Measurements from ENCODE around the gene TAF11L5. TPM values are rescaled to one million over a fixed set of nuclear protein-coding genes. Genes with fewer than 3 reads are reported as not detected.
"Not testable (repeated sequence)": the region's sequence is repeated elsewhere in the genome, so short reads cannot be mapped to it uniquely, and the experiment has no call there.

Gene TAF11L5
- total RNA-seq = not detected in 2 replicates

DNA sequence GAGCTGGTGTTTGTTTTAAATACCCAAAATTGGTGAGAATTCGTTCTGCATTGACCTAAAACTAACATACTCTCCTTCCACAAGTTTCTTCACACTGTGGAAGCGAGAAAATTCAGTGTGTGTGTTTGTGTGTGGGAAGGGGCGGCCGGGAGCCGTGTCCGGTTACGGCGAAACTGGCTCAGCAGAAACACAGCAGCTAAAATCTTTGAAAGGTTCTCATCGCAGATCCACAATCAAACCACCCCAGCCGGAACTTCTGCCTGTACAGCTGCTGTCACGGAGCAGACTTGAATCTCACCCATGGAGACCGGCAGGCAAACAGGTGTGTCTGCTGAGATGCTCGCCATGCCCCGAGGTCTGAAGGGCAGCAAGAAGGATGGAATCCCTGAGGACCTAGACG is at the start of gene TAF11L5:
Gene TAF11L5, plus strand, starts transcription at position 301 of the 400 bp plus-strand sequence.
- intact Hi-C loops (cut with micrococcal nuclease) = not testable (repeated sequence)

DNA sequence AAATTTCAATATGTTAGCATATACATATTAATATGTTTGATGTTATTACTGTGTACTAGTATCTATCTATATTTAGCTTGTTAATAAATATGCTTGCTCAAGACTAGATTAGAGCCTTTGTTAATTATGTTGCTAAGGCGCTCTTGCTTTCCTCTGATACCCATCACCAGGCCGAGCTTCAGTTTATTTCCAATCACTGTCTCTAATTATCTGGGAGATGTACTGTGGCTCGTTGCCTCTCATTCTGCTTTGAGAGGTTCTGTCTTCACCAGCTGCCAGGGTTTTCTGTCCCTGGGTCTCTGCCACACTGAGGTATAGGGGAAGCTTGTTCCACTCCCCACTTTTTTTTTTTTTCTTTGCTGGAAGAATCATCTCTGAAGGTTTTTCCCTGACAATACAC is 48.0 kb upstream of the TAF11L5 start:
- intact Hi-C loops (cut with micrococcal nuclease) = no loop called here

GRCh38 chr5:17477573-17478265 is 47.3 kb upstream of the TAF11L5 start:
- intact Hi-C loops (cut with micrococcal nuclease) = no loop called here

GRCh38 chr5:17481378-17481777 is 43.7 kb upstream of the TAF11L5 start:
- intact Hi-C loops (cut with micrococcal nuclease) = no loop called here

DNA sequence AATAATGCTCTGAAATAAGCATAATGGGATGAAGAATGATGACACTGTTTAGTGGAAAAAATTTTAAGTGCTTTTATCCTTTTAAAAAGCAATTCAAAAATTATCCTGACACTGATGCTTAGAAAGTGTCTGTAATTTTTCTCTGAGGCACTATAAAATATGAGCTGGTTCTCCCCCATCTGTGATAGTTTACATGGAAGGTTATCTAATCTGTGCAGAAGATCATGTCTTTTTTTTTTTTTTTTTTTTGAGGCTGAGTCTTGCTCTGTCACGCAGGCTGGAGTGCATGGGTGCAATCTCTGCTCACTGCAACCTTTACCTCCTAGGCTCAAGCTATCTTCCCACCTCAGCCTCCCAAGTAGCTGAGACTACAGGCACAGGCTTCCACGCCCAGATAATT is 42.2 kb upstream of the TAF11L5 start:
- intact Hi-C loops (cut with micrococcal nuclease) = no loop called here

GRCh38 chr5:17486464-17487173 is 38.4 kb upstream of the TAF11L5 start:
- intact Hi-C loops (cut with micrococcal nuclease) = not testable (repeated sequence)

DNA sequence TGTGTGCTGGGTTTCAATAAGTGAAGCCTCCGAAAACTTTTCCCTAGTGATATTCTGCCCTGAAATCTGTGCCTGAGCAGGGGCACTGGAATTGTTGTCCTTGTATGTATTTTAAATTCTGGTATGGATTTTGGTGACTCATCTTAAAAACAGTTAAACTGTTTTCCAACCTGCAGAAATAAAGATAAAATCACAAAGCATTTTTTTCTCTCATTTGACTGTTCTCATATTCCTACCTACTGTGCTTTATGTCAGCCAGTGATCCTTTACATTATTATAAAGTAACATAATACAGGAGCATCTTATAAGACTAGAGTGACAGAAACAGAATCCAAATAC is 37.9 kb upstream of the TAF11L5 start:
- intact Hi-C loops (cut with micrococcal nuclease) = no loop called here

DNA sequence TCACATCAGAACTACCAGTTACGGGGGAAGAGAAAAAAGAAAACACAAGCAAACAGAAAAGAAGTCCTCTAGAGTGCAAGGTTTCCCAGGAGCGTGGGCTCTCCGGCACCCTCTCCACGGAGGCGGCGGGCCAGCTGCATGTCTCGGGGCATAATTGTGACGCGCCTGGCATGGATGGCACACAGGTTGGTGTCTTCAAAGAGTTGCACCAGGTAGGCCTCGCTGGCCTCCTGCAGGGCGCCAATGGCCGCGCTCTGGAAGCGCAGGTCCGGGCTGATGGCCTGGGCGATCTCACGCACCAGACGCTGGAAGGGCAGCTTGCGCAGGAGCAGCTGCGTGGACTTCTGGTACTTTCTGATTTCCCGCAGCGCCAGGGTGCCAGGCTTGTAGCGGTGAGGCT is 33.8 kb upstream of the TAF11L5 start:
- intact Hi-C loops (cut with micrococcal nuclease) = not testable (repeated sequence)

GRCh38 chr5:17492770-17493169 is 32.3 kb upstream of the TAF11L5 start:
- intact Hi-C loops (cut with micrococcal nuclease) = no loop called here

DNA sequence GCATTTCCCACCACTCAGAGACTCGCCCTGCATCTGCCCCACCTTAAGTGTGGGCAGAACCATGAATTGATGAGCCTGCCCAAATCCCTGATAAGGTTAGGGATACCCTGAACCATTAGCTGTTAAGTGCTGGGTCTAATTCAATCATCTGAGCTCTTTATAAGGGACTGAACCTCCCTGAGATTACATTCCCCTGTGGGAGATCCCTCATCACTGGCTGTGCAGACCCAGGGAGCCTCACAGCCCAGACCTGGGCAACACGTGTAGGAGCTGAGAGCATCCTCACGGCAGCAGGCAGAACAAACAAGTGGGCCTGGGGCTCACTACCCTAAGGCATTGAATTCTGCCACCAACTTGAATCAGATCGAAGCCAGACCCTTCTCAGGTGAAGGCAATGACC is 27.6 kb upstream of the TAF11L5 start:
- intact Hi-C loops (cut with micrococcal nuclease) = no loop called here

GRCh38 chr5:17497931-17498330 is 27.1 kb upstream of the TAF11L5 start, which contains the start of gene TAF11L2:
TAF11L2 (plus strand) TSS chr5:17498231.
- intact Hi-C loops (cut with micrococcal nuclease) = not testable (repeated sequence)

- intact Hi-C loops (cut with micrococcal nuclease) = no loop called here
Measured at GRCh38 chr5:17511775-17512325, 13.2 kb upstream of the TAF11L5 start.

GRCh38 chr5:17517526-17517925 is 7.5 kb upstream of the TAF11L5 start:
- intact Hi-C loops (cut with micrococcal nuclease) = not testable (repeated sequence)

DNA sequence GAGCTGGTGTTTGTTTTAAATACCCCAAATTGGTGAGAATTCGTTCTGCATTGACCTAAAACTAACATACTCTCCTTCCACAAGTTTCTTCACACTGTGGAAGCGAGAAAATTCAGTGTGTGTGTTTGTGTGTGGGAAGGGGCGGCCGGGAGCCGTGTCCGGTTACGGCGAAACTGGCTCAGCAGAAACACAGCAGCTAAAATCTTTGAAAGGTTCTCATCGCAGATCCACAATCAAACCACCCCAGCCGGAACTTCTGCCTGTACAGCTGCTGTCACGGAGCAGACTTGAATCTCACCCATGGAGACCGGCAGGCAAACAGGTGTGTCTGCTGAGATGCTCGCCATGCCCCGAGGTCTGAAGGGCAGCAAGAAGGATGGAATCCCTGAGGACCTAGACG is 7.0 kb upstream of the TAF11L5 start, which contains the start of gene TAF11L3:
Gene TAF11L3, plus strand, starts transcription at position 301 of the 400 bp plus-strand sequence.
- intact Hi-C loops (cut with micrococcal nuclease) = not testable (repeated sequence)

- intact Hi-C loops (cut with micrococcal nuclease) = not testable (repeated sequence)
Measured at GRCh38 chr5:17519508-17519907, 5.5 kb upstream of the TAF11L5 start.

- intact Hi-C loops (cut with micrococcal nuclease) = not testable (repeated sequence)
Measured at GRCh38 chr5:17521501-17521900, 3.5 kb upstream of the TAF11L5 start, which contains the start of gene TAF11L4. TAF11L4 (plus strand) TSS chr5:17521801.

DNA sequence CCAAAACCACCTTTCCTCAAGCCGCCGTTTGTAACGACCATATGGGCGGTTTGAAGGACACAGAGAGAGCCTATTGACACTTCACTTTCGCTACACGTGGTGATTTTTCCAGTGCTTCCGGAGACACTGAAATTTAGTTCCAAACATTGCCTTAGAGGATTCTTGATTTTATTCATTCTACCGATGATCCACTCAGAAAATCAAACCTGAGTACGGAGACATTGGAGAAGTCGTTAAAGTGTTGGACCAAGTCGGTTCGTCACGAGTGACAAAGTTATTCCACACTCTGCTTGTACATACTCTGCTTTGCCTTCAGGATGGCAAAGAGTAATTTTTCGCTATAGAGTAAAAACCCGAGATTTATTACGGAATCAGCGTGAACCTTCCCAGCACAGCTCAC is 1.5 kb downstream of the TAF11L5 start:
- intact Hi-C loops (cut with micrococcal nuclease) = not testable (repeated sequence)

- intact Hi-C loops (cut with micrococcal nuclease) = not testable (repeated sequence)
Measured at GRCh38 chr5:17528369-17528768, 3.3 kb downstream of the TAF11L5 start, which contains the start of gene TAF11L6. TAF11L6 (plus strand) TSS chr5:17528669.

Data from T-helper 1 cell treated with Interleukin-12 subunit alpha and Interleukin-12 subunit beta and Interleukin-4 antibody, amounts not matched to agents 30 ng/mL and 1 ng/mL, for 36 hours (primary cell).